H1 (cell line): ENCODE measurements around the gene IL1RAPL1. TPM values are rescaled to one million over a fixed set of nuclear protein-coding genes. Genes with fewer than 3 reads are reported as not detected.

Experiments
- CTCF ChIA-PET: fragments of 300-600 bp; sonication (Branson Sonifier 250); formaldehyde crosslinking; loops from one replicate; lab custom pipeline; 2021; ENCODE audit not compliant: partially characterized antibody; lab: Charles Lee
- POLR2A ChIA-PET: fragments of 300-600 bp; sonication (Branson Sonifier 250); formaldehyde crosslinking; loops from one replicate; lab custom pipeline; 2021; ENCODE audit warnings: inconsistent platforms; ENCODE audit not compliant: partially characterized antibody; lab: Charles Lee
- DNase-seq, 2 experiments: peaks; one replicate each; pipeline versions ENCODE4 v3.0.0 to v3.0.0-alpha.2; 2010 to 2022; ENCODE audit warnings: low spot score in 2 of 2, low read depth in 1 of 2, mixed read lengths in 1 of 2
- FAIRE-seq: peaks from 2 replicates; lab custom pipeline; 2011; peaks lifted over from hg19 to GRCh38; lab: Jason Lieb, UNC
- H2AFZ ChIP-seq: 2 replicates; pipeline ENCODE4 v1.8.1; 2012; ENCODE audit warnings: low read length, inconsistent platforms
- H2AK5ac ChIP-seq: 2 replicates; pipeline ENCODE4 v1.6.1; 2013; ENCODE audit warnings: low read depth, low read length
- H2BK120ac ChIP-seq: replicated peaks from 2 replicates; pipeline ENCODE3; 2013; ENCODE audit warnings: low read depth, low read length, inconsistent platforms
- H2BK12ac ChIP-seq: 2 replicates; pipeline ENCODE4 v1.6.1; 2013; ENCODE audit warnings: low read depth, low read length
- H2BK15ac ChIP-seq: 2 replicates; pipeline ENCODE4 v1.6.1; 2013; ENCODE audit warnings: low read length
- H2BK20ac ChIP-seq: 2 replicates; pipeline ENCODE4 v1.6.1; 2013; ENCODE audit warnings: low read length
- H2BK5ac ChIP-seq: 2 replicates; pipeline ENCODE4 v1.6.1; 2013; ENCODE audit warnings: low read depth, low read length
- H3K14ac ChIP-seq: 2 replicates; pipeline ENCODE4 v1.6.1; 2013; ENCODE audit warnings: inconsistent platforms; ENCODE audit not compliant: insufficient read length
- H3K18ac ChIP-seq: 2 replicates; pipeline ENCODE4 v1.6.1; 2013; ENCODE audit warnings: low read length; ENCODE audit errors: extremely low read depth
- H3K23ac ChIP-seq: 2 replicates; pipeline ENCODE4 v1.6.1; 2013; ENCODE audit warnings: inconsistent platforms; ENCODE audit not compliant: insufficient read length
- H3K23me2 ChIP-seq: 2 replicates; pipeline ENCODE4 v1.6.1; 2013; ENCODE audit warnings: low read depth, low read length
- H3K27ac ChIP-seq: 2 replicates; pipeline ENCODE4 v1.6.1; 2011; ENCODE audit warnings: low read depth, low read length, inconsistent platforms
- H3K27me3 ChIP-seq, 4 experiments: replicated peaks in 1 of 4; 1 replicate in 1 of 4; 2 replicates in 3 of 4; pipeline versions ENCODE4 v1.6.1 to v1.8.1; 2011 to 2013; ENCODE audit warnings: low read length in 3 of 4, mild to moderate bottlenecking in 3 of 4, inconsistent platforms in 2 of 4, mixed read lengths in 2 of 4, moderate library complexity in 1 of 4; ENCODE audit not compliant: control insufficient read depth in 3 of 4, insufficient read depth in 3 of 4; ENCODE audit errors: extremely low read depth in 1 of 4
- H3K36me3 ChIP-seq, 4 experiments: 2 replicates each; pipeline versions ENCODE4 v1.6.1 to v1.8.1; 2011 to 2013; ENCODE audit warnings: mild to moderate bottlenecking in 4 of 4, low read length in 3 of 4, moderate library complexity in 2 of 4, control low read depth in 1 of 4, inconsistent platforms in 1 of 4; ENCODE audit not compliant: insufficient read depth in 4 of 4, control insufficient read depth in 2 of 4
- H3K4ac ChIP-seq: replicated peaks from 2 replicates; pipeline ENCODE3; 2013; ENCODE audit warnings: low read length, low read depth, mixed read lengths, inconsistent platforms; ENCODE audit not compliant: insufficient read length
- H3K4me1 ChIP-seq, 4 experiments: replicated peaks in 1 of 4; 1 replicate in 1 of 4; 2 replicates in 3 of 4; pipeline versions ENCODE4 v1.6.1 to v1.8.1; 2011 to 2013; ENCODE audit warnings: low read length in 3 of 4, inconsistent platforms in 2 of 4, mixed read lengths in 1 of 4; ENCODE audit not compliant: insufficient read depth in 4 of 4, control insufficient read depth in 3 of 4
- H3K4me2 ChIP-seq, 2 experiments: 2 replicates each; pipeline versions ENCODE4 v1.6.1 to v1.8.1; 2011 to 2013; ENCODE audit warnings: low read depth in 2 of 2, low read length in 2 of 2, control low read depth in 1 of 2, inconsistent platforms in 1 of 2, mild to moderate bottlenecking in 1 of 2; ENCODE audit not compliant: insufficient read depth in 1 of 2
- H3K4me3 ChIP-seq, 4 experiments: fragments of 200-600, 300-600 bp in 1 of 4; sonication (generic), shearing (Covaris generic), sonication (Bioruptor Twin) in 1 of 4; 2 replicates each; pipeline versions ENCODE4 v1.5.1 to v1.8.1; 2011 to 2016; ENCODE audit warnings: low read length in 4 of 4, low read depth in 3 of 4, control low read depth in 2 of 4, inconsistent platforms in 2 of 4, mild to moderate bottlenecking in 2 of 4, mixed read lengths in 1 of 4, moderate library complexity in 1 of 4; ENCODE audit not compliant: insufficient read depth in 2 of 4; ENCODE audit errors: extremely low read depth in 1 of 4
- H3K56ac ChIP-seq: replicated peaks from 2 replicates; pipeline ENCODE3; 2013; ENCODE audit warnings: low read depth, mild to moderate bottlenecking, mixed read lengths, low read length, inconsistent platforms; ENCODE audit not compliant: insufficient read length
- H3K79me1 ChIP-seq: 2 replicates; pipeline ENCODE4 v1.6.1; 2013; ENCODE audit warnings: low read depth, low read length, control low read depth
- H3K79me2 ChIP-seq, 2 experiments: 2 replicates each; pipeline versions ENCODE4 v1.6.1 to v1.8.1; 2012 to 2013; ENCODE audit warnings: low read length in 2 of 2, mild to moderate bottlenecking in 2 of 2, inconsistent platforms in 1 of 2; ENCODE audit not compliant: insufficient read depth in 2 of 2, control insufficient read depth in 1 of 2
- H3K9ac ChIP-seq, 4 experiments: replicated peaks in 1 of 4; 1 replicate in 1 of 4; 2 replicates in 3 of 4; pipeline versions ENCODE4 v1.6.1 to v1.8.1; 2011 to 2013; ENCODE audit warnings: low read depth in 3 of 4, low read length in 3 of 4, control low read depth in 2 of 4, mild to moderate bottlenecking in 2 of 4, moderate library complexity in 2 of 4, inconsistent platforms in 1 of 4; ENCODE audit errors: extremely low read depth in 1 of 4
- H3K9me3 ChIP-seq, 2 experiments: 2 replicates each; pipeline versions ENCODE4 v1.6.1 to v1.8.1; 2012 to 2013; ENCODE audit warnings: mild to moderate bottlenecking in 2 of 2, moderate library complexity in 2 of 2, control low read depth in 1 of 2, inconsistent platforms in 1 of 2, low read depth in 1 of 2, low read length in 1 of 2, mixed read lengths in 1 of 2; ENCODE audit not compliant: insufficient read depth in 2 of 2
- H4K20me1 ChIP-seq, 2 experiments: replicated peaks in 1 of 2; 2 replicates each; pipeline versions ENCODE3 to v1.8.1; 2011 to 2013; ENCODE audit warnings: inconsistent platforms in 2 of 2, low read length in 2 of 2, mild to moderate bottlenecking in 1 of 2; ENCODE audit not compliant: insufficient read depth in 2 of 2, control insufficient read depth in 1 of 2
- H4K5ac ChIP-seq: 2 replicates; pipeline ENCODE4 v1.6.1; 2013; ENCODE audit warnings: low read length, low read depth, mixed read lengths, inconsistent platforms; ENCODE audit not compliant: insufficient read length
- H4K8ac ChIP-seq: 2 replicates; pipeline ENCODE4 v1.8.0; 2013; ENCODE audit warnings: mild to moderate bottlenecking, moderate library complexity, low read length, inconsistent platforms; ENCODE audit not compliant: insufficient read depth; ENCODE audit errors: extremely low read depth
- H4K91ac ChIP-seq: replicated peaks from 2 replicates; pipeline ENCODE3; 2013; ENCODE audit warnings: low read length, mixed read lengths, inconsistent platforms; ENCODE audit not compliant: insufficient read length
- BACH1 ChIP-seq: IDR thresholded peaks from 2 replicates; pipeline ENCODE4 v1.6.1; 2012; ENCODE audit warnings: low read length, improper control_type of control experiment
- GABPA ChIP-seq: IDR thresholded peaks from 2 replicates; pipeline ENCODE4 v1.6.1; 2011; ENCODE audit warnings: mild to moderate bottlenecking, low read length, moderate library complexity, borderline replicate concordance; ENCODE audit not compliant: insufficient read depth
- KDM5A ChIP-seq: fragments of 200-600 bp; IDR thresholded peaks from 2 replicates; pipeline ENCODE4 v1.7.1; 2012; ENCODE audit warnings: mild to moderate bottlenecking, low read length, inconsistent platforms, mixed read lengths
- SAP30 ChIP-seq: fragments of 300-600 bp; sonication (generic); IDR thresholded peaks from 2 replicates; pipeline ENCODE4 v1.7.1; 2012; ENCODE audit warnings: low read length, moderate library complexity, mild to moderate bottlenecking, inconsistent platforms; ENCODE audit not compliant: insufficient read depth, insufficient replicate concordance
- WGBS, 2 experiments: shearing (Covaris generic) in 1 of 2; methylation state at CpG; one replicate each; pipeline versions ENCODE4 v1.1.6 to v1.1.7; 2013 to 2015; ENCODE audit warnings: low lambda C conversion rate in 2 of 2, mixed read lengths in 2 of 2, inconsistent platforms in 1 of 2, low coverage in 1 of 2, missing lambda C conversion rate in 1 of 2; ENCODE audit not compliant: insufficient replicate concordance in 2 of 2, insufficient coverage in 1 of 2, insufficient read length in 1 of 2; ENCODE audit errors: extremely low coverage in 1 of 2, missing lambda C conversion rate in 1 of 2; 5-methylcytosine and 5-hydroxymethylcytosine counted together
- polyA plus RNA-seq, 7 experiments: library from polyadenylated mRNA; depleted of rRNA in 3 of 7; stranded (reverse) in 5 of 7; unstranded in 2 of 7; fragments of >200 nt in 5 of 7; fragments of 200-250 nt in 2 of 7; gene quantifications; 1 replicate in 5 of 7; 2 replicates in 1 of 7; 4 replicates in 1 of 7; pipeline versions ENCODE4 v1.2.1 to v1.2.3, GENCODE V29; 2011 to 2013; ENCODE audit warnings: missing spikeins in 2 of 7, mixed read lengths in 2 of 7
- total RNA-seq: library from RNA; stranded (reverse); fragmentation: NEBNext Ultra II Directional; extraction: Animal tissue kit (Norgen Biotek cat#: 25700); gene quantifications from 2 replicates; pipeline ENCODE4 v1.2.1, GENCODE V29; 2021

Gene IL1RAPL1
- total and polyA plus RNA-seq, 2 of the 8 experiments (the other 6 are each of a cell fraction or from before 2014, with no cell fraction given) = 0.11 to 0.35 TPM

GRCh38 chrX:29671421-29671820 lies 1084.2 kb downstream of the IL1RAPL1 start:
- Histone ChIP-seq H3K4me1 (no peaks in the 10 kb centered on the region), H3K27me3 (no peaks in the 10 kb centered on the region), H3K23me2 (no peaks in the 10 kb centered on the region), H3K79me1 (no peaks in the 10 kb centered on the region), H3K14ac (no peak overlapping the region), H3K79me2 (no peaks in the 10 kb centered on the region), H4K8ac (no peak overlapping the region), H3K9me3 (no peaks in the 10 kb centered on the region), H3K9ac (no peak overlapping the region), H4K5ac (no peak overlapping the region), H3K4ac (no peak overlapping the region), H2BK15ac (no peak overlapping the region), H3K56ac (no peak overlapping the region), H4K20me1 (no peaks in the 10 kb centered on the region), H4K91ac (no peak overlapping the region), H2AK5ac (no peak overlapping the region), H2BK12ac (no peak overlapping the region), H3K36me3 (no peaks in the 10 kb centered on the region), H2BK5ac (no peak overlapping the region), H2BK20ac (no peak overlapping the region), H3K23ac (no peak overlapping the region), H2AFZ (no peak overlapping the region), H3K4me2 (no peak overlapping the region), H3K18ac (no peak overlapping the region), H2BK120ac (no peak overlapping the region), H3K27ac (no peak overlapping the region), H3K4me3 (no peak overlapping the region)
- FAIRE-seq (peak; percentile 32), DNase-seq (no peak)
- ChIA-PET CTCF (no interaction called here), POLR2A (no interaction called here)
- 95% methylated on average over 5 of the region's 5 CpGs; no CpG with 5 or more reads in 1 of the 2 experiments for WGBS, 2 experiments
- TF ChIP-seq SAP30 (no peak), KDM5A (no peak), BACH1 (no peak), GABPA (no peak)
